Hippocampal formation (tissue), 2 donors: ENCODE data around the gene CD4.
"Not testable (repeated sequence)": the region's sequence is repeated elsewhere in the genome, so short reads cannot be mapped to it uniquely, and the experiment has no call there.

ENCODE experiments used
- DNase-seq, 2 donors: peaks; one replicate each; lab custom pipeline; 2025; lab: John Stamatoyannopoulos, UW

The CD4 gene

GRCh38 chr12:6788972-6789924 lies at the start of gene CD4:
Gene CD4 (plus strand): TSS chr12:6789528. CDS start chr12:6800139, 10,611 bp downstream.
- peak in 1 of 2 donors; percentile 42 for DNase-seq

GRCh38 chr12:6742080-6742479 lies 47.2 kb upstream of the CD4 start:
- DNase-seq: not testable (repeated sequence)

GRCh38 chr12:6742834-6743233 lies 46.5 kb upstream of the CD4 start:
- DNase-seq: no peak

GRCh38 chr12:6743300-6743699 lies 46.0 kb upstream of the CD4 start:
- DNase-seq: not testable (repeated sequence)

GRCh38 chr12:6745741-6746525 lies 43.4 kb upstream of the CD4 start:
- no peak for DNase-seq

- DNase-seq: no peak
These were observed 42.1 kb upstream of the CD4 start for GRCh38 chr12:6747216-6747615.

- no peak for DNase-seq
These were observed 40.6 kb upstream of the CD4 start for GRCh38 chr12:6748761-6749160.

- no peak for DNase-seq
These were observed 38.8 kb upstream of the CD4 start for GRCh38 chr12:6750506-6750905.

GRCh38 chr12:6751767-6752166 lies 37.6 kb upstream of the CD4 start:
- DNase-seq: no peak

- no peak for DNase-seq
These were observed 37.0 kb upstream of the CD4 start for GRCh38 chr12:6752167-6752920.

- DNase-seq: peak; percentile 94 to 95
These were observed 36.2 kb upstream of the CD4 start, which contains the start of gene MLF2 for GRCh38 chr12:6752921-6753771. Gene MLF2 (minus strand): TSS chr12:6753141. CDS start chr12:6752334, 807 bp downstream.

- no peak for DNase-seq
These were observed 35.5 kb upstream of the CD4 start for GRCh38 chr12:6753772-6754356.

- no peak for DNase-seq
These were observed 34.9 kb upstream of the CD4 start for GRCh38 chr12:6754411-6754810.

GRCh38 chr12:6757028-6757690 lies 32.2 kb upstream of the CD4 start:
- no peak for DNase-seq

GRCh38 chr12:6758506-6759095 lies 30.7 kb upstream of the CD4 start:
- DNase-seq: no peak

GRCh38 chr12:6759741-6760140 lies 29.6 kb upstream of the CD4 start:
- no peak for DNase-seq

GRCh38 chr12:6763380-6763779 lies 25.9 kb upstream of the CD4 start:
- no peak for DNase-seq

- DNase-seq: peak; percentile 90 to 91
These were observed 25.1 kb upstream of the CD4 start for GRCh38 chr12:6764011-6764828.
